Caco-2 (cell line): ENCODE measurements around the gene ARSI. TPM values are rescaled to one million over a fixed set of nuclear protein-coding genes. Genes with fewer than 3 reads are reported as not detected.

Source experiments
- BruUV-seq: library from RNA; stranded (reverse); fragments of 400-500 nt; replicated peaks from 2 replicates; lab custom pipeline; 2021; lab: Mats Ljungman, UMichigan
- CTCF ChIA-PET: fragments of 300-600 bp; sonication (Branson Sonifier 250); formaldehyde crosslinking; loops from one replicate; lab custom pipeline; 2022; ENCODE audit warnings: antibody characterized with exemption; lab: Charles Lee
- POLR2A ChIA-PET: fragments of 300-600 bp; sonication (Branson Sonifier 250); formaldehyde crosslinking; loops from one replicate; lab custom pipeline; 2022; ENCODE audit warnings: antibody characterized with exemption; lab: Charles Lee
- DNase-seq, 2 experiments: peaks; one replicate each; pipeline versions ENCODE4 v3.0.0 to v3.0.0-alpha.2; 2020 to 2022
- H3K27me3 ChIP-seq: replicated peaks from 2 replicates; pipeline ENCODE4 v1.6.0; 2011; ENCODE audit warnings: low read length; ENCODE audit not compliant: control insufficient read depth, insufficient read depth
- H3K36me3 ChIP-seq: 2 replicates; pipeline ENCODE4 v1.5.1; 2011; ENCODE audit warnings: low read length; ENCODE audit not compliant: control insufficient read depth, insufficient read depth
- H3K4me1 ChIP-seq: fragments of 250-450 bp; sonication (Bioruptor Pico); 2 replicates; pipeline ENCODE4 v1.5.1; 2020; ENCODE audit warnings: mild to moderate bottlenecking
- H3K4me3 ChIP-seq: 2 replicates; pipeline ENCODE4 v1.5.1; 2011; ENCODE audit warnings: low read depth, mild to moderate bottlenecking, control low read depth, low read length
- H3K9me3 ChIP-seq: fragments of 250-450 bp; sonication (Bioruptor Pico); 2 replicates; pipeline ENCODE4 v1.5.1; 2020; ENCODE audit warnings: mild to moderate bottlenecking, moderate library complexity
- H3K27ac Mint-ChIP-seq: one replicate; pipeline ENCODE4 v1.8.0; 2022; ENCODE audit warnings: mixed read lengths; ENCODE audit not compliant: unreplicated experiment
- H3K27me3 Mint-ChIP-seq: one replicate; pipeline ENCODE4 v1.8.0; 2022; ENCODE audit warnings: mixed read lengths; ENCODE audit not compliant: insufficient read depth, unreplicated experiment
- H3K36me3 Mint-ChIP-seq: one replicate; pipeline ENCODE4 v1.8.0; 2022; ENCODE audit warnings: mild to moderate bottlenecking, mixed read lengths; ENCODE audit not compliant: insufficient read depth, unreplicated experiment
- H3K4me1 Mint-ChIP-seq: one replicate; pipeline ENCODE4 v1.8.0; 2022; ENCODE audit warnings: low read depth, mixed read lengths; ENCODE audit not compliant: unreplicated experiment
- H3K4me3 Mint-ChIP-seq: one replicate; pipeline ENCODE4 v1.8.0; 2022; ENCODE audit warnings: mild to moderate bottlenecking, moderate library complexity, mixed read lengths; ENCODE audit not compliant: unreplicated experiment
- H3K9me3 Mint-ChIP-seq: one replicate; pipeline ENCODE4 v1.8.0; 2022; ENCODE audit warnings: mixed read lengths; ENCODE audit not compliant: unreplicated experiment
- intact Hi-C: fragments of 100-400 bp; cut with micrococcal nuclease; formaldehyde crosslinking; loops from one replicate; pipeline ENCODE4 v1.10.0; 2022; ENCODE audit not compliant: unreplicated experiment
- total RNA-seq: library from RNA; stranded (reverse); gene quantifications from 2 replicates; pipeline ENCODE4 v1.2.3, GENCODE V29; 2022
- TF ChIP-seq, protein P1 (sequence below), 2 experiments: fragments of 200-600 bp in 1 of 2; IDR thresholded peaks; 1 replicate in 1 of 2; 2 replicates in 1 of 2; pipeline versions ENCODE4 v1.5.1 to v1.8.0; 2011 to 2022; ENCODE audit warnings: antibody characterized with exemption in 1 of 2, control low read depth in 1 of 2, inconsistent platforms in 1 of 2, low read depth in 1 of 2, low read length in 1 of 2, mild to moderate bottlenecking in 1 of 2, moderate library complexity in 1 of 2; ENCODE audit not compliant: insufficient read depth in 1 of 2, severe bottlenecking in 1 of 2, unreplicated experiment in 1 of 2

ARSI gene
- total RNA-seq, 1 experiment from 2014 or later = 0.52 TPM

DNA sequence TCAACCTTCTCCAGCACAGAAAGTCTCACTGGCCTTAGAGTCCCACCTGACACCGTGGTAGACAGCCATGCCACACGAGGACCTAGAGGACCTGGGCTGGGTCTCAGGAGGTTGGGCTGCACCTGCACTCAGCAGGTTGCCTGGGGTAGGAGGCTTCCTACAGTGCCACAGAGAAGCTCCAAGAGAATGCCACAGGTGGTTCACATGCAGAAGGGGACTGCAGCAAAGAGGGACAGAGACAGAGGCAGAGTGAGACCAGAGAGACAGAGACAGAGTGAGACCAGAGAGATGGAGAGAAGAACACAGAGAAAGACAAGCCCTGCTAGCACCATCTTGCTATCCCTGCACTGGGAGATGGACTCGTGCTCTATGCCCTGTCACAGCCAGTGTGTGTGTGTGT lies 18.8 kb downstream of the ARSI start:
- Histone ChIP-seq H3K4me1 (no peaks in the 10 kb centered on the region), H3K27me3 (no peaks in the 10 kb centered on the region), H3K36me3 (no peaks in the 10 kb centered on the region), H3K4me3 (no peak overlapping the region), H3K9me3 (no peaks in the 10 kb centered on the region)
- Mint-ChIP-seq H3K4me3 (no peak overlapping the region), H3K4me1 (no peaks in the 10 kb centered on the region), H3K27ac (no peak overlapping the region), H3K9me3 (no peaks in the 10 kb centered on the region), H3K27me3 (peaks cover 14% of the 10 kb centered on the region), H3K36me3 (no peaks in the 10 kb centered on the region)
- TF ChIP-seq, protein P1, sequence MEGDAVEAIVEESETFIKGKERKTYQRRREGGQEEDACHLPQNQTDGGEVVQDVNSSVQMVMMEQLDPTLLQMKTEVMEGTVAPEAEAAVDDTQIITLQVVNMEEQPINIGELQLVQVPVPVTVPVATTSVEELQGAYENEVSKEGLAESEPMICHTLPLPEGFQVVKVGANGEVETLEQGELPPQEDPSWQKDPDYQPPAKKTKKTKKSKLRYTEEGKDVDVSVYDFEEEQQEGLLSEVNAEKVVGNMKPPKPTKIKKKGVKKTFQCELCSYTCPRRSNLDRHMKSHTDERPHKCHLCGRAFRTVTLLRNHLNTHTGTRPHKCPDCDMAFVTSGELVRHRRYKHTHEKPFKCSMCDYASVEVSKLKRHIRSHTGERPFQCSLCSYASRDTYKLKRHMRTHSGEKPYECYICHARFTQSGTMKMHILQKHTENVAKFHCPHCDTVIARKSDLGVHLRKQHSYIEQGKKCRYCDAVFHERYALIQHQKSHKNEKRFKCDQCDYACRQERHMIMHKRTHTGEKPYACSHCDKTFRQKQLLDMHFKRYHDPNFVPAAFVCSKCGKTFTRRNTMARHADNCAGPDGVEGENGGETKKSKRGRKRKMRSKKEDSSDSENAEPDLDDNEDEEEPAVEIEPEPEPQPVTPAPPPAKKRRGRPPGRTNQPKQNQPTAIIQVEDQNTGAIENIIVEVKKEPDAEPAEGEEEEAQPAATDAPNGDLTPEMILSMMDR (IDR thresholded peaks at IDR 0.05; ENCODE audit: insufficient read depth in 1 of 2, low read depth in 1 of 2, low read length in 1 of 2, severe bottlenecking in 1 of 2, unreplicated experiment in 1 of 2) = no peak
- ChIA-PET POLR2A (no interaction called here), CTCF (no interaction called here)
- BruUV-seq = no TSS peak
- intact Hi-C loops = no loop called here
- no peak for DNase-seq

GRCh38 chr5:150281987-150282386 lies 20.7 kb downstream of the ARSI start:
- H3K27ac Mint-ChIP-seq = no peak overlapping the region
- intact Hi-C loops = no loop called here
- H3K4me3 Mint-ChIP-seq = no peak overlapping the region
- H3K9me3 Mint-ChIP-seq = no peaks in the 10 kb centered on the region
- CTCF ChIA-PET = interaction anchor here (0.9 kb wide), 1 partner anchor 27 kb away, joined by 3 read pairs; no protein-coding TSS in a partner anchor
- TF ChIP-seq, protein P1 (IDR thresholded peaks at IDR 0.05; ENCODE audit: insufficient read depth in 1 of 2, low read depth in 1 of 2, low read length in 1 of 2, severe bottlenecking in 1 of 2, unreplicated experiment in 1 of 2) = no peak
- DNase-seq = no peak
- Histone ChIP-seq H3K4me1 (no peaks in the 10 kb centered on the region), H3K4me3 (no peak overlapping the region), H3K9me3 (no peaks in the 10 kb centered on the region), H3K27me3 (no peaks in the 10 kb centered on the region), H3K36me3 (no peaks in the 10 kb centered on the region)
- no peaks in the 10 kb centered on the region for H3K4me1 Mint-ChIP-seq
- POLR2A ChIA-PET = no interaction called here
- peaks cover 14% of the 10 kb centered on the region for H3K27me3 Mint-ChIP-seq
- H3K36me3 Mint-ChIP-seq = no peaks in the 10 kb centered on the region
- no TSS peak for BruUV-seq

- CTCF ChIA-PET = no interaction called here
- no peaks in the 10 kb centered on the region; the same call in 1 of the 2 replicates for H3K27me3 ChIP-seq
- no peaks in the 10 kb centered on the region for H3K9me3 ChIP-seq
- intact Hi-C loops = no loop called here
- H3K36me3 ChIP-seq = no peaks in the 10 kb centered on the region
- no peaks in the 10 kb centered on the region for H3K4me1 ChIP-seq
- no peaks in the 10 kb centered on the region for H3K36me3 Mint-ChIP-seq
- peaks cover 11% of the 10 kb centered on the region for H3K27me3 Mint-ChIP-seq
- POLR2A ChIA-PET = no interaction called here
- no peak for DNase-seq
- TF ChIP-seq, protein P1 (IDR thresholded peaks at IDR 0.05; ENCODE audit: insufficient read depth in 1 of 2, low read depth in 1 of 2, low read length in 1 of 2, severe bottlenecking in 1 of 2, unreplicated experiment in 1 of 2) = no peak
- H3K9me3 Mint-ChIP-seq = no peaks in the 10 kb centered on the region
- H3K4me3 ChIP-seq = no peak overlapping the region
- no peak overlapping the region for H3K27ac Mint-ChIP-seq
- no peak overlapping the region for H3K4me3 Mint-ChIP-seq
- H3K4me1 Mint-ChIP-seq = no peaks in the 10 kb centered on the region
- no TSS peak for BruUV-seq
Observed at GRCh38 chr5:150279330-150280020, 23.2 kb downstream of the ARSI start.
